IPS-18a (cell line): ENCODE results near the gene APOBEC3G.

Experiments used
- H3K27ac ChIP-seq: one replicate; pipeline ENCODE4 v1.5.1; 2013; ENCODE audit warnings: low read length
- H3K27me3 ChIP-seq: one replicate; pipeline ENCODE4 v1.6.1; 2013; ENCODE audit warnings: mild to moderate bottlenecking, low read length; ENCODE audit not compliant: control insufficient read depth, insufficient read depth
- H3K36me3 ChIP-seq: one replicate; pipeline ENCODE4 v1.6.1; 2013; ENCODE audit warnings: low read depth, low read length; ENCODE audit not compliant: control insufficient read depth
- H3K4me1 ChIP-seq: one replicate; pipeline ENCODE4 v1.6.1; 2013; ENCODE audit warnings: low read depth, low read length; ENCODE audit not compliant: control insufficient read depth
- H3K4me3 ChIP-seq: one replicate; pipeline ENCODE4 v1.5.1; 2013; ENCODE audit warnings: low read length
- H3K9ac ChIP-seq: one replicate; pipeline ENCODE4 v1.6.1; 2013; ENCODE audit warnings: mild to moderate bottlenecking, low read length, moderate library complexity
- H3K9me3 ChIP-seq: one replicate; pipeline ENCODE4 v1.6.1; 2013; ENCODE audit warnings: low read depth, low read length; ENCODE audit not compliant: control insufficient read depth

APOBEC3G gene

GRCh38 chr22:39115977-39116621, 39.0 kb downstream of the APOBEC3G start:
- Histone ChIP-seq H3K4me3 (no peak overlapping the region), H3K9me3 (no peaks in the 10 kb centered on the region), H3K27ac (no peak overlapping the region), H3K36me3 (no peaks in the 10 kb centered on the region), H3K27me3 (no peaks in the 10 kb centered on the region), H3K9ac (no peak overlapping the region), H3K4me1 (peaks cover 21% of the 10 kb centered on the region)

- Histone ChIP-seq H3K4me3 (no peak overlapping the region), H3K27ac (no peak overlapping the region)
These were observed 40.6 kb downstream of the APOBEC3G start for GRCh38 chr22:39117585-39118191.

GRCh38 chr22:39120983-39121382, 43.9 kb downstream of the APOBEC3G start:
- Histone ChIP-seq H3K4me3 (no peak overlapping the region), H3K27ac (no peak overlapping the region), H3K27me3 (no peaks in the 10 kb centered on the region), H3K9me3 (no peaks in the 10 kb centered on the region), H3K9ac (no peak overlapping the region), H3K36me3 (no peaks in the 10 kb centered on the region), H3K4me1 (no peaks in the 10 kb centered on the region)

More at GRCh38 chr22:39117585-39118191, 40.6 kb downstream of the APOBEC3G start:
- no peaks in the 10 kb centered on the region for H3K36me3 ChIP-seq
- no peaks in the 10 kb centered on the region for H3K9me3 ChIP-seq
- H3K9ac ChIP-seq = no peak overlapping the region
- no peaks in the 10 kb centered on the region for H3K27me3 ChIP-seq
- peaks cover 20% of the 10 kb centered on the region for H3K4me1 ChIP-seq

- Histone ChIP-seq H3K27me3 (no peaks in the 10 kb centered on the region), H3K9me3 (no peaks in the 10 kb centered on the region), H3K36me3 (no peaks in the 10 kb centered on the region), H3K4me1 (no peaks in the 10 kb centered on the region), H3K4me3 (no peak overlapping the region), H3K27ac (no peak overlapping the region), H3K9ac (no peak overlapping the region)
These were observed 45.8 kb downstream of the APOBEC3G start for GRCh38 chr22:39122772-39123470.

GRCh38 chr22:39123751-39124581, 46.9 kb downstream of the APOBEC3G start:
- H3K36me3 ChIP-seq = no peaks in the 10 kb centered on the region
- H3K9me3 ChIP-seq = no peaks in the 10 kb centered on the region
- no peaks in the 10 kb centered on the region for H3K4me1 ChIP-seq
- no peaks in the 10 kb centered on the region for H3K27me3 ChIP-seq
- no peak overlapping the region for H3K27ac ChIP-seq
- H3K4me3 ChIP-seq = peak overlapping the region; percentile 30
- no peak overlapping the region for H3K9ac ChIP-seq

- Histone ChIP-seq H3K9ac (no peak overlapping the region), H3K4me1 (peaks cover 6% of the 10 kb centered on the region), H3K27ac (no peak overlapping the region), H3K36me3 (no peaks in the 10 kb centered on the region), H3K9me3 (no peaks in the 10 kb centered on the region), H3K27me3 (no peaks in the 10 kb centered on the region), H3K4me3 (no peak overlapping the region)
These were observed 48.5 kb downstream of the APOBEC3G start for GRCh38 chr22:39125622-39126021.

- Histone ChIP-seq H3K4me1 (peaks cover 15% of the 10 kb centered on the region), H3K9me3 (no peaks in the 10 kb centered on the region)
These were observed 51.4 kb downstream of the APOBEC3G start for GRCh38 chr22:39128508-39128907.

GRCh38 chr22:39129081-39129480, 52.0 kb downstream of the APOBEC3G start:
- no peaks in the 10 kb centered on the region for H3K27me3 ChIP-seq
- H3K27ac ChIP-seq = no peak overlapping the region
- no peaks in the 10 kb centered on the region for H3K9me3 ChIP-seq
- H3K4me1 ChIP-seq = peaks cover 15% of the 10 kb centered on the region
- no peak overlapping the region for H3K4me3 ChIP-seq
- no peaks in the 10 kb centered on the region for H3K36me3 ChIP-seq
- no peak overlapping the region for H3K9ac ChIP-seq

More at GRCh38 chr22:39128508-39128907, 51.4 kb downstream of the APOBEC3G start:
- no peak overlapping the region for H3K27ac ChIP-seq
- no peaks in the 10 kb centered on the region for H3K36me3 ChIP-seq
- H3K9ac ChIP-seq = no peak overlapping the region
- no peaks in the 10 kb centered on the region for H3K27me3 ChIP-seq
- H3K4me3 ChIP-seq = no peak overlapping the region

- Histone ChIP-seq H3K27me3 (no peaks in the 10 kb centered on the region), H3K9me3 (no peaks in the 10 kb centered on the region), H3K4me1 (peaks cover 15% of the 10 kb centered on the region), H3K4me3 (no peak overlapping the region), H3K36me3 (no peaks in the 10 kb centered on the region), H3K27ac (no peak overlapping the region), H3K9ac (no peak overlapping the region)
These were observed 52.7 kb downstream of the APOBEC3G start for GRCh38 chr22:39129746-39130145.

- no peaks in the 10 kb centered on the region for H3K9me3 ChIP-seq
- no peak overlapping the region for H3K9ac ChIP-seq
- H3K27me3 ChIP-seq = no peaks in the 10 kb centered on the region
- peaks cover 15% of the 10 kb centered on the region for H3K4me1 ChIP-seq
- no peak overlapping the region for H3K4me3 ChIP-seq
- no peaks in the 10 kb centered on the region for H3K36me3 ChIP-seq
- no peak overlapping the region for H3K27ac ChIP-seq
These were observed 53.2 kb downstream of the APOBEC3G start for GRCh38 chr22:39130152-39130704.
